Measurements from ENCODE around the gene AGL.
"Not testable (repeated sequence)": the region's sequence is repeated elsewhere in the genome, so short reads cannot be mapped to it uniquely, and the experiment has no call there.

- TF ChIP-seq CTCF, POLR2AphosphoS5 (IDR thresholded peaks at IDR 0.05): not testable (repeated sequence)
Observed at GRCh38 chr1:99959189-99959705, 109.1 kb downstream of the AGL start.
